Stimulated activated CD4-positive, alpha-beta T cell treated with anti-CD3 and anti-CD28 coated beads, Interleukin-4, amount 100 ng/mL, for 48 hours (primary cell): ENCODE results near the gene STT3B.
"Not testable (repeated sequence)": the region's sequence is repeated elsewhere in the genome, so short reads cannot be mapped to it uniquely, and the experiment has no call there.

Experiments
- DNase-seq, 2 donors: peaks; one replicate each; pipeline ENCODE4 v3.0.0-alpha.2; 2020; ENCODE audit warnings: low read depth in 2 of 2

Gene STT3B

GRCh38 chr3:31532587-31533168 is at the start of gene STT3B:
STT3B (plus strand) TSS chr3:31532925; CDS start chr3:31532999, 74 bp downstream.
- DNase-seq, result peak; percentile 70 to 82

- DNase-seq, result no peak
These were observed 48.9 kb upstream of the STT3B start for GRCh38 chr3:31483776-31484175.

- DNase-seq, result no peak
These were observed 47.5 kb upstream of the STT3B start for GRCh38 chr3:31485196-31485595.

- no peak for DNase-seq
These were observed 45.7 kb upstream of the STT3B start for GRCh38 chr3:31486865-31487533.

- DNase-seq, result no peak
These were observed 44.2 kb upstream of the STT3B start for GRCh38 chr3:31488475-31489017.

- DNase-seq, result no peak
These were observed 42.2 kb upstream of the STT3B start for GRCh38 chr3:31490502-31490901.

GRCh38 chr3:31491660-31492059 is 41.1 kb upstream of the STT3B start:
- no peak for DNase-seq

GRCh38 chr3:31493149-31493548 is 39.6 kb upstream of the STT3B start:
- no peak for DNase-seq

- DNase-seq, result no peak
These were observed 36.6 kb upstream of the STT3B start for GRCh38 chr3:31495971-31496665.

- no peak for DNase-seq
These were observed 33.9 kb upstream of the STT3B start for GRCh38 chr3:31498791-31499190.

GRCh38 chr3:31499281-31499680 is 33.4 kb upstream of the STT3B start:
- no peak for DNase-seq

- no peak for DNase-seq
These were observed 29.9 kb upstream of the STT3B start for GRCh38 chr3:31502803-31503221.

GRCh38 chr3:31503456-31503855 is 29.3 kb upstream of the STT3B start:
- DNase-seq, result no peak

- no peak for DNase-seq
These were observed 28.5 kb upstream of the STT3B start for GRCh38 chr3:31504230-31504629.

GRCh38 chr3:31505371-31506048 is 27.2 kb upstream of the STT3B start:
- no peak for DNase-seq

- DNase-seq, result not testable (repeated sequence)
These were observed 26.2 kb upstream of the STT3B start for GRCh38 chr3:31506515-31506914.

- DNase-seq, result no peak
These were observed 24.1 kb upstream of the STT3B start for GRCh38 chr3:31508452-31509146.

- no peak for DNase-seq
These were observed 23.5 kb upstream of the STT3B start for GRCh38 chr3:31509147-31509728.

- DNase-seq, result no peak
These were observed 18.2 kb upstream of the STT3B start for GRCh38 chr3:31514570-31514969.

- DNase-seq, result no peak
These were observed 17.0 kb upstream of the STT3B start for GRCh38 chr3:31515486-31516284.
